Smooth muscle cell (in vitro differentiated cells): ENCODE results near the gene PTPRU. TPM values are rescaled to one million over a fixed set of nuclear protein-coding genes. Genes with fewer than 3 reads are reported as not detected.

ENCODE experiments used
- DNase-seq: peaks from one replicate; lab custom pipeline; 2025; ENCODE audit not compliant: unreplicated experiment; lab: John Stamatoyannopoulos, UW
- H2AFZ ChIP-seq: fragments of 200-600 bp; sonication (generic); 2 replicates; pipeline ENCODE4 v1.6.0; 2016; ENCODE audit warnings: antibody characterized with exemption, low read depth, mild to moderate bottlenecking
- H3F3A ChIP-seq: fragments of 200-600 bp; sonication (generic); 2 replicates; pipeline ENCODE4 v1.6.0; 2017; ENCODE audit warnings: antibody characterized with exemption, low read depth
- H3K27ac ChIP-seq: fragments of 200-600 bp; sonication (generic); 2 replicates; pipeline ENCODE4 v1.5.1; 2016; ENCODE audit warnings: low read depth, mild to moderate bottlenecking
- H3K27me3 ChIP-seq: fragments of 200-600 bp; sonication (generic); 2 replicates; pipeline ENCODE4 v1.6.1; 2016; ENCODE audit warnings: low read depth, mild to moderate bottlenecking
- H3K36me3 ChIP-seq: fragments of 200-600 bp; sonication (generic); 2 replicates; pipeline ENCODE4 v1.5.1; 2016; ENCODE audit warnings: low read depth
- H3K4me1 ChIP-seq: fragments of 200-600 bp; sonication (generic); 2 replicates; pipeline ENCODE4 v1.5.1; 2016; ENCODE audit warnings: low read depth
- H3K4me2 ChIP-seq: fragments of 200-600 bp; sonication (generic); 2 replicates; pipeline ENCODE4 v1.6.0; 2016; ENCODE audit warnings: mild to moderate bottlenecking
- H3K4me3 ChIP-seq: fragments of 200-600 bp; sonication (generic); 2 replicates; pipeline ENCODE4 v1.5.1; 2016; ENCODE audit warnings: mild to moderate bottlenecking
- H3K79me2 ChIP-seq: fragments of 200-600 bp; sonication (generic); 2 replicates; pipeline ENCODE4 v1.6.0; 2016; ENCODE audit warnings: low read depth, mild to moderate bottlenecking
- H3K9ac ChIP-seq: fragments of 200-600 bp; sonication (generic); 2 replicates; pipeline ENCODE4 v1.6.0; 2016; ENCODE audit warnings: low read depth
- H3K9me3 ChIP-seq: fragments of 200-600 bp; sonication (generic); replicated peaks from 2 replicates; pipeline ENCODE4 v1.5.1; 2016; ENCODE audit warnings: low read depth
- H4K20me1 ChIP-seq: fragments of 200-600 bp; sonication (generic); 2 replicates; pipeline ENCODE4 v1.6.0; 2016; ENCODE audit warnings: low read depth
- CTCF ChIP-seq: fragments of 200-600 bp; sonication (generic); IDR thresholded peaks from 2 replicates; pipeline ENCODE4 v1.5.1; 2017; ENCODE audit warnings: borderline replicate concordance, mild to moderate bottlenecking, antibody characterized with exemption; ENCODE audit not compliant: insufficient read depth, poor library complexity, severe bottlenecking
- WGBS: methylation state at CpG from one replicate; pipeline ENCODE4 v1.1.7; 2016; ENCODE audit warnings: low lambda C conversion rate; 5-methylcytosine and 5-hydroxymethylcytosine counted together
- polyA plus RNA-seq: library from polyadenylated mRNA; unstranded; fragments of >200 nt; fragmentation: Nextera tagmentation; extraction: Ambion mirVana; gene quantifications from 2 replicates; pipeline ENCODE4 v1.2.1, GENCODE V29; 2016
- total RNA-seq: library from RNA; depleted of rRNA; stranded (reverse); fragments of >200 nt; gene quantifications from 2 replicates; pipeline ENCODE4 v1.2.3, GENCODE V29; 2014

The PTPRU gene
- total and polyA plus RNA-seq, 2 experiments from 2014 or later: 41.1 to 67.8 TPM

GRCh38 chr1:29227511-29227910, 8.8 kb upstream of the PTPRU start:
- 65% methylated on average over 5 of the region's 5 CpGs for WGBS
- no peak for DNase-seq
- Histone ChIP-seq H4K20me1 (peaks cover 15% of the 10 kb centered on the region), H3K27ac (peak overlapping the region; percentile 80), H3K4me2 (no peak overlapping the region), H3K9ac (peak overlapping the region; percentile 50), H3K79me2 (peaks cover 14% of the 10 kb centered on the region), H3K4me3 (no peak overlapping the region), H3K4me1 (peaks cover 12% of the 10 kb centered on the region), H3K9me3 (no peaks in the 10 kb centered on the region), H3K36me3 (no peaks in the 10 kb centered on the region), H2AFZ (no peak overlapping the region), H3F3A (peaks cover 6% of the 10 kb centered on the region), H3K27me3 (no peaks in the 10 kb centered on the region)
- no peak for TF ChIP-seq CTCF

GRCh38 chr1:29230204-29230552, 6.1 kb upstream of the PTPRU start:
- peaks cover 9% of the 10 kb centered on the region for H3K4me1 ChIP-seq
- no peaks in the 10 kb centered on the region for H3K27me3 ChIP-seq
- H4K20me1 ChIP-seq: no peaks in the 10 kb centered on the region
- no peak for DNase-seq
- H3F3A ChIP-seq: peaks cover 6% of the 10 kb centered on the region
- no peak for TF ChIP-seq CTCF
- 16% methylated on average over 4 of the region's 4 CpGs for WGBS
- peak overlapping the region; percentile 85 for H3K9ac ChIP-seq
- no peaks in the 10 kb centered on the region for H3K36me3 ChIP-seq
- no peaks in the 10 kb centered on the region for H3K9me3 ChIP-seq
- peaks cover 14% of the 10 kb centered on the region for H3K79me2 ChIP-seq
- H2AFZ ChIP-seq: peak overlapping the region; percentile 98
- H3K4me3 ChIP-seq: peak overlapping the region; percentile 95
- H3K27ac ChIP-seq: peak overlapping the region; percentile 40
- peak overlapping the region; percentile 99 for H3K4me2 ChIP-seq

GRCh38 chr1:29230553-29231378, 5.6 kb upstream of the PTPRU start, which contains the start of gene MECR:
MECR (minus strand) TSS chr1:29230934; CDS start chr1:29230906, 28 bp downstream.
- Histone ChIP-seq H3K4me1 (peaks cover 9% of the 10 kb centered on the region), H3K4me3 (peak within 1 kb of the TSS; percentile 95), H3K36me3 (no peaks in the 10 kb centered on the region), H3K4me2 (peak within 1 kb of the TSS; percentile 99), H3K27me3 (no peaks in the 10 kb centered on the region), H3K9me3 (no peaks in the 10 kb centered on the region), H2AFZ (peak within 1 kb of the TSS; percentile 98), H3K9ac (peak within 1 kb of the TSS; percentile 85), H4K20me1 (no peaks in the 10 kb centered on the region), H3K27ac (peak within 1 kb of the TSS; percentile 40), H3K79me2 (peaks cover 10% of the 10 kb centered on the region), H3F3A (peaks cover 7% of the 10 kb centered on the region)
- DNase-seq: peak; percentile 84
- WGBS: 4% methylated on average over 51 of the region's 52 CpGs
- TF ChIP-seq CTCF: no peak

GRCh38 chr1:29232387-29232786, 3.9 kb upstream of the PTPRU start:
- peaks cover 10% of the 10 kb centered on the region for H3K79me2 ChIP-seq
- H2AFZ ChIP-seq: no peak overlapping the region
- TF ChIP-seq CTCF: no peak

More at GRCh38 chr1:29232387-29232786, 3.9 kb upstream of the PTPRU start:
- Histone ChIP-seq H3K27me3 (no peaks in the 10 kb centered on the region), H3K4me3 (no peak overlapping the region), H3K9me3 (no peaks in the 10 kb centered on the region), H3K27ac (no peak overlapping the region), H4K20me1 (no peaks in the 10 kb centered on the region), H3K9ac (no peak overlapping the region), H3F3A (peaks cover 9% of the 10 kb centered on the region), H3K36me3 (no peaks in the 10 kb centered on the region), H3K4me1 (peaks cover 9% of the 10 kb centered on the region), H3K4me2 (no peak overlapping the region)
- no peak for DNase-seq
- WGBS: 91% methylated on average over 3 of the region's 3 CpGs
